ENCODE data around the gene NXN.
"Not testable (repeated sequence)": the region's sequence is repeated elsewhere in the genome, so short reads cannot be mapped to it uniquely, and the experiment has no call there.

NXN gene

DNA sequence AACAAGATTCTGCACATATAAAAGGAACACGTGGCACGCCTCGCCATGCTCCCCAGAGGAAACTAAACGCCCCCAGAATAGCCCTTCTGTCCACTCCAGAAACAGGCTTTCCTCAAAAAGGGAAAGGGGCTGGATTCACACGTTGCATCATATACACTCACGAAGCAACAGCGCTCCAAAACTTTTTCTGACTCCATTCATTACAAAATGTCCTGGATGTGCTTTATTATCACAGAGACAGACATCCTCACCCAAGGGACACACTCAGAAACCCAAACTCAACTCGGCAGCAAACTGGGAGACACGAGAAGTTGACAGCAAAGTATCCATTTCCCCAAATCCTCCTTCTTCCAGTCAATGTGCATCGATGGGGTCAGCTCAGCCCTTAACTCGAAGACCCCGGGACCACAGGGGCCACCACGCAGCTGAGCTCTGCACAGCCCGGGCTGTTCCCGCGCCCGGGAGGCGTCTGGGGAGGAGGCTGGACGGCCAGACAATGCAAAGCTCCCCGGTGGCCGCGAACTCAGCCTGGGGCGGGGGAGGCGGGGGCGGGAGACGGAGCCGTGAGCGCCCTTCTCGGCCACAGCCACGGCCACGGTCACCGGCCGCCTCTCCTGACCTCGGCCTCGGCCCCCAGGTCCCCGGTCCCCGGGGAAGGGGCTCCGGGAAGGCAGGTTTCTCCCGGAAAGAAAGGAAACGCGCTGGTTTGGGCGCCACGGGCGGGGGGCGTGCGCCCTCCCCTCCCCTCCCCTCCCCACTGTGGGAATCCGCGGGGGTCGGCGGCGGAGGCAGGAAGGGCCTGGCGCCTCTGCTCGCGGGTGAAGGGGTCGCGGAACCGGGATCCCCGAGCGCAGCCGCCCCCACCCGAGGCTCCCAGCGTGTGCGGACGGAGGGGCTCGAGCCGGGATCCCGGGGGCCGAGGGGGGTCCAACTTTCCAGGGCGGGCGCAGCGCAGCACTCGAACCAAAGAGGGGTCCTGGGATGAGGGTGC is 1.2 kb downstream of the NXN start:
- DNase-seq, result no peak

DNA sequence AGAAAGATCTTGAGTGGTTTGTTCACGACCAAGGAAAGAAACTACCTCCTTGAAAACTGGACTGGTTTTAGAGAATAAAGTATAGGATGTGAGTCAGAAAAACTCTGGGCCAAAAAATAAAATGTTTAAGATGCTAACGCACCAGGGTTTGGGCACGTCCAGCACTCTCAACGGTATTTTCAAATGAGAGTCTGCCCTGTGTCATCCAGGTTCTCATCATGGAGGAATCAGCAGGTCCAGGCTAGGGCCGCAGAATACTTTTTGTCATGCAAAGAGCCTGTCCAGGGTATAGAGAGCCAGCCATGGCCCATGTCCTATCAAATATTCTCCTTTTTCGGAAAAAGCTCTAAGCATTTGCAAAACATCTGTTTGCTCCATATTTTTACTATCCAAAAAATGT is 2.4 kb downstream of the NXN start:
- DNase-seq, result no peak

DNA sequence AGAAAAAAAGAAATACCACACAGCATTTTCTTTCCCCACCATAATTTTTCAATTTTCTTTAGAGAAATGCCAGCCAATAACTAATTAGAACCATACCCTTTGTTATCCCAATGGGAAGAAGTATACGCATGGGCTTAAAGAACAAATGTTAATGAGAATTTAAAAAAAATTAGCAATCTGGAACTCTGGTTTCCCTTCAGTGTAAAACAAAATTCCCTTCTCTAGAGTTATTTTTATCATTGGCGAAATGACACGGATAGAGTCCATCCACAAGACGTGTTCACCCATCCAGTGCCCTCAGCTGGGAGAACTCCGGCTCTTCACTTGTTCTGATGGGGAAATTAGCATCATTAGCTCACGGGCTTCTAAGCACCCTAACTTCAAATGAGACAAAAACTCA is 3.3 kb downstream of the NXN start:
- no peak for DNase-seq

DNA sequence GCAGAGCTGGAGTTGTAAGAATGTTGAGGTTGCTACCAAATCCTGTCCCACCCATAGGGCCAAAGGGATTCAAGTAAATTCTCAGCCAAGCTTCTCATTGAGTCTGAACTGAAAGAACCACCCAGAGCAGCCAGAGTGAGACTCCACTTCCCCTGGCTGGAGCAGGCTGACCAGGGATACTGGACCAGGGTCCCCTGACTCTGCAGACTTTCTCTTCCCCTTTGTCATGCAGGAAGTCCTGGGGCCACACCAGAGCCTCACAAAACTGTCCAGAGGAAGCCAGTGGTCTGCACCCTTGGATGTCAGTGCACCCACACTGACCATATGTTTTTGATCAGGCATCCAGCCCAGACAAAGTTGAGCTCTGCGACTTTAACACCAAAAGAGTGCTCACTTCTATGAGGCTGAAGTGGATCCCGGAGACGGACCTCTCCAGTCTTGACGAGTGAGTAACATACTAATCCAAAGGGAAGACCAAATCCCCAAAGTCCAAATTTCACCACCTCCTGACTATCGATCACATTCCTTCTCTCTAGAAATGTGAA is 4.1 kb downstream of the NXN start:
- no peak for DNase-seq

DNA sequence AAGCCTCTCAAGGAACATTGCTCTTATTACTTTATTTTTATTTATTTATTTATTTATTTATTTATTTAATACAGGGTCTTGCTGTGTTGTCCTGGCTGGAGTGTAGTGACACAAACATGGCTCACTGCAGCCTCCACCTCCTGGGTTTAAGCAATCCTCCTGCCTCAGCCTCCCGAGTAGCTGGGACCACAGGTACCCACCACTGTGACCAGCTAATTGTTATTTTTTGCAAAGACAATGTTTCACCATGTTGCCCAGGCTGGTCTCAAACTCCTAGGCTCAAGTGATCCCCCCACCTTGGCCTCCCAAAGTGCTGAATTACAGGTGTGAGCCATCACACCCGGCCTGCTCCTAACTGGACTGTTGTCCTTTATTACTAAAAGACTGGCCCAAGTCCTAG is 4.8 kb downstream of the NXN start:
- DNase-seq, result not testable (repeated sequence)

DNA sequence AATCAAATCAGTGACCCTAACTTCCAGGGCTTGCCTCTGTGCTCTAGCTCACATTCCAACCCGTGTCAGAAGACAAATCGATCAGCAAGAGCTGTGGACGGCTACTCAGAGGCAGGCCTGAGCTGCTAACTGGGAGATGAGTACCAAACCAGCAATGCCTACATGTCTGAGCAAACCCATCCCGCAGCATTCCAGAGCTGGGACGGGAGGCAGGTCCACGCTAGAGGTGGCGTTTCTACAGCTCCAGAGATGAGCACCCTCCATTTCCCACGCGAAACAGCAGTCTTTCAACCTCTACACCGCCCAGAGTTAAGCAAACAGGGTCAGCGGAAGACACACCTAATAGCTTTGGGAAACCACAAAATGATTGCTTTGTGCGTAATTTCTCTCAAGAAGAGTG is 6.5 kb downstream of the NXN start:
- no peak for DNase-seq

DNA sequence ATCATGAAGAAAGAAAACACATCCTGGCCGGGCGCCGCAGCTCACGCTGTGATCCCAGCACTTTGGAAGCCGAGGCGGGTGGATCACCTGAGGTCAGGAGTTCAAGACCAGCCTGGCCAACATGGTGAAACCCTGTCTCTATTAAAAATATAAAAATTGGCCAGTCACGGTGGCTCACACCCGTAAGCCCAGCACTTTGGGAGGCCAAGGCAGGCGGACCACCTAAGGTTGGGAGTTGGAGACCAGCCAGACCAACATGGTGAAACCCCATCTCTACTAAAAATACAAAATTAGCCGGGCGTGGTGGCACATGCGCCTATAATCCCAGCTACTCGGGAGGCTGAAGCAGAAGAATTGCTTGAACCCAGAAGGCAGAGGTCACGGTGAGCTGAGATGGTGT is 7.7 kb downstream of the NXN start:
- not testable (repeated sequence) for DNase-seq

DNA sequence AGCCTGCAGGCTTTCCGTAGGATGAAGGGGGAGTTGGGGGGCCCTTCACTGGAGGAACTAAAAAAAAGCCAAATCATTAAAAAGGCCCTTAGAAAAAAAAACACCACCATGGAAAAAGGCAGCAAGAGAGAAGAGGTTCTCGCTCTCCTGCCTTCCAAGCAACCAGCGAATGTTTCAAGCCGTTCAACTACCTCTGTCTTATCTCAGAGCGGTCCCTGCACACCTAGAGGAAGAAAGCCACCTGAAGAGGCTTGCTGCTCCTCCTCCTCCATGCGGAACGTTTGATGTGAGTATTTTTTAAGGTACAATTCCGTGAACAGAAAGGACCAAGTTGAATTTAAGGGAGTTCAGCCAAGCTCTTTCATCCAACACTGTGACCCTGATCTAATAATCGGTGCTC is 9.2 kb downstream of the NXN start:
- no peak for DNase-seq

DNA sequence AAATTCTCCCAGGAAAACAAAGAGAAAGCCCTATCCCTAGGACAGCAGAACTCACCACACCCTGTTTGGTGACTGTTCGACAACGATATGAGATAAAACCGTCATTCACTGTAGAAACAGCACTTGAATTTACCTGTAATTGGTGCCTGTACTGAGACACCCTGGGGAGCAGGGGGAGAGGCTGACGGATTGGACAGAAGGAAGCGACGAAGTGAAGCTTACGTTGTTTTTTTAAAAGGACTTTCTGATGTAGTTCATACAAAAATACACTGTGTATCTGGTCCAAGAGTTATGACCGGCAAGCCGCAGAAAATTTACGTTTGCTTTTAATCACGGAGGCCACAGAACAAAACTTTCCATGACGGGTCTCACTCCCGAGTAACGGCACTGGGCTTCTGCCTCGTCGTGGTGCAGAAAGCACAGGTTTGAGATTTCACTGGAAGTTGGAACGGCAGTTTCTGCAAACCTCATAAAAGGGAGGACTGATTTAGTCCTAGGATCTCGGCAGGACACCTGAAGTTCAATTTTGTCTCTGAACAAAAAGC is 9.7 kb downstream of the NXN start:
- no peak for DNase-seq

DNA sequence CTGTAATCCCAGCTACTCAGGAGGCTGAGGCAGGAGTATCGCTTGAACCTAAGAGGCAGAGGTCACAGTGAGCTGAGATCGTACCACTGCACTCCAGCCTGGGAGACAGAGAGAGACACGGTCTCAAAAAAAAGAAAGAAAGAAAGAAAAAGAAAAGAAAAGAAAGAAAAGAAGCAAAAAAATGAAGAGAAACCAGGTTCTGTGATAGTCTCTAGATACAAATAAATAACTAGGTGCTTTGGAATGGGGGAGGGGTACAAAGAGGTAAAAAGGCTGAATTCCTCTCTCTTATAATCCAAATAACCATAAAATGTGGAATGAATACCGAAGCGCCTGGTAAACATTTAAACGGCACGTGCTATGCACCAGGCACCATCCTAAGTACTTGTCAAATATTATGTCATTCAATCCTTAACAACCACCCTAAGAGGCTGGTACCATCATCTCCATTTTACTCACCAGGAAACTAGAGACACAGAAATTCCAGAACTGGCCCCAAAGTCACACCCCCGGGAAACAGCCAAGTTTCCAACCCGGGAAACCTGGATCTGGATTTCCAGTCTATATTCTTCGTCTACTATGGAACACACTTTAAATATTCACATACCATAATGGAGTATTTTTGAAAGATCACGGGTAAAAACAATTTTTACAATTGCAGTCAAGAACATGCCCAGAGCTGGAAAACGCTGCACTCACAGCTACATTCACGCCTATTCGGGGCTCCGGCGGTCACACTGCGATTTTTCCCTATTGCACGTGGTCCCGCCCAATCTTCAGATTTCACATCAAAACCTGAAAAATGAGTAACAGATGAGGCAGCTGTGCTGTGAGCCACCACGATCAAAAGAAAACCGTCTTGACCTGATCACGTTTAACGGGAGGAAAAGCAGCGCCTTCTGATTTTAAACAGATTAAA is 10.5 kb downstream of the NXN start:
- DNase-seq, result peak; percentile 52

DNA sequence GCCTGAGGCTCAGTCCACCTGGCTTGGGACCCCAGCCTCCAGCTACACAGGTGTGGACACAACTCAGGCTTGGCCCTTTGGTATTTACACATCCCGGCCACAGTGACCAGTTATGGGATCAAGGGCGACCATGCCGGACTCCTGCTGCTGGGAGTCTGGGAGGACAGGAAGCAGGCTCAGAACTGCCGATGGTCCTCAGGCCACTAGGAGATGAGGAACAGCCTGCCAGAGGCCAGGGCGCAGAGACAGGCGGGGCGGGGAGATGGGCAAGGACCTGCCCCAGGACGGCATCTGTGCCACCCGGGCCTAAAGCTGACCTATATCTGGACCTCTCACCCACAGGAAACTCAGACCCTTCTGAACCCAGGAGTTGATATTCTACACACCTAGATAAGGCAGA is 12.5 kb downstream of the NXN start:
- DNase-seq, result no peak

DNA sequence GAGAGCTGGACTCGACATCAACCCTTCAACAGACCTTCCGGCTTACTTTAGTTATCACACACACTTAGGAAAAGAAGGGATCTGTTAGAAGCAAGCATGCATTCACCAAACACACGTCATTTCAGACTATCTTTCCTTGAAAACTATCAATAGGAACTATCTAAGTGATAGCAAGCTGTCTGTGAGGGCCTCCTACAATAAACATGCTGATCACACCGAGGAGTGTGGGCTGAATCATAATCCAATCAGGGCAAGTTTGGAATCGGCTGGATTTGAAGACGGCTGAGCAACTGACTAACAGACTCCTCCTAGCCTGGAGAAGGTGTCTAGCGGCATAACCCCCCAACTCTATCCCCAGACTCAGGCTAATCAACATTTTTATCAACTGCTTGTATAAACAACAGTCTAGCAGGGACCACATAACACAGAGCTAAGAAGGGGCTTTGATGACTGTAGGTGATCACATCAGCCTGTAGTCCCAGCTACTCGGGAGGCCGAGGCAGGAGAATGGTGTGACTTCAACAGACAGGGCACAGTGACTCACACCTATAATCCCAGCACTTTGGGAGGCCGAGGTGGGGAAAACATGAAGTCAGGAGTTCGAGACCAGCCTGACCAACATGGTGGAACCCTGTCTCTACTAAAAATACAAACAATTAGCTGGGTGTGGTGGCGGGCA is 14.1 kb downstream of the NXN start:
- no peak for DNase-seq

DNA sequence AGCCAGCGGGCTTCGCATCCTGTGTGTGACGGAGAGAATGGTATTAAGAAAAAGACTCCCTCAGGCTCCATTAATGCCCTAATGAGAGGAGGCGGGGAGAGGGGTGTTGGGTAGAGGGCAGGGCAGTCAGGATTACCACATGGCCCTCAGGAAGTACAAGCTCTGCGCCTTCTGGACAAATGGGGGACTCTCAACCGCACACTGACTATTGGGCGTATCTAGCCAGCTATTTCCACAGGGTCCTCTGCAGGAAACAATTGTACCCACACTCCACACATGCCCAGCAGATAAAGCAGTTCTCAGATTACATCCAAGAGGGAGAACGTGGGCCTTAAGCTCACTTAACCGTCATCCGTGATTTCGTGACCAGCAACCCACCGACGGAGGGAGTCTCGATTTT is 14.7 kb downstream of the NXN start:
- DNase-seq, result no peak

DNA sequence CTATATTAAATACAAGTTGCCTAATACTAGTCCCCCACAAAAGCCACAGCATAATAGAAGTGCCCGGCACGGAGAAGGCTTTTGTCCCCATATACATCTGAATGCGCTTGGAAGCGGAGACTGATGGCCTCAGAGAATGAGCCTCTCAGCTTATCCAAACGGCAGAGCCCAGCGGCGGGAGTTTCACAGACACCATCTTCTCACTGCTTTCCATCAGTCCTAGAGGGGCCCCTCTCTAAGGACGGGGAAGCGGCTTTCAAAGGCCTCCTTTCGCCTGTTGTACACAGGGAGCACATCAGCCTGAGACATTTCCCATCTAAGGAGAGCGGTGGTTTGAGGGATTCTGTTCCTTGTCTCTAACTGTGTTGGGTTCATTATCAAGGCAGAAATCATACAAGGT is 16.9 kb downstream of the NXN start:
- no peak for DNase-seq

DNA sequence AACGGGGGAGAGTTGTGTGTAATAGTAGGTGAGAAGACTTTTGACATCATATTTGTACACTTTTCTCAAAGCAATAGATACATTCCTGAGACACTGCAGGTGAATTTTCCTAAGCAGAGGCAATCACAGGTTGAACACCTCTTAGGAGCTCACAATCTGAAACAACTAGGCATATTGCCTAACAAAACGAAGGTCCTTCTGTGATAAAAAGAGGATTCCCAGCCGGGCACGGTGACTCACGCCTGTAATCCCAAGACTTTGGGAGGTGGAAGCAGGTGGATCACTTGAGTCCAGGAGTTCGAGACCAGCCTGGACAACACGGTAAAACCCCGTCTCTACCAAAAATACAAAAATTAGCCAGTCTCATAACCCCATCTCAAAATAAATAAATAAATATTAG is 17.4 kb downstream of the NXN start:
- DNase-seq, result no peak

DNA sequence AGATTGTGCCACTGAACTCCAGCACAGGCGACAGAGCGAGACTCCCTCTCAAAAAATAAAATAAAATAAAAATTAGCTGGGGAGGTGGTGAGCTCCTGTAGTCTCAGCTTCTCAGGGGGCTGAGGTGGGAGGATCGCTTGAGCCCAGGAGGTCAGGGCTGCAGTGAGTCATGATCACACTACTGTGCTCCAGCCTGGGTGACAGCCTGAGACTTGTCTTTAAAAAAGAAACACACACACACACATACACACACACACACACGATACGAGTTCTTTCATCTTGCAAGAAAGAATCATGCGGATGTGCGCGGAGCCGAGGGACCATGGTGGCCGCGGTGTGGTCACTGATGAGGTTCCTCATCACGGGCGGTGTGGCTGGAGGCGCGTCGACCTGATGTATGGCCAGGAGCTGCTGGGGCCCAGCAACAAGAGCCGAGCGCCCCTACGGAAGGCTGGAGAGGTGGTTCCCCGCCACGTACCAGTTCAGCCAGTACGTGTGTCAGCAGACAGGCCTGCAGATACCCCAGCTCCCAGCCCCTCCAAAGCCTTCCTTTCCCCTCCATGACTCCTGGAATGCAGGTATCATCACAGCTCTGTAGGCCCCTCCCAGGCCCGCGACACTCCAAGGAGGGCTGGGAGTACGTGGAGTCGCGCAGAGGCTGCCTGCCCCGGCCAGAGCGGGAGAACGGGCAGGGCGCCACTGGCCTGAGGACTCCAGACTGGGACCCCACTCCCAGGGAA is 20.7 kb downstream of the NXN start:
- no peak for DNase-seq

DNA sequence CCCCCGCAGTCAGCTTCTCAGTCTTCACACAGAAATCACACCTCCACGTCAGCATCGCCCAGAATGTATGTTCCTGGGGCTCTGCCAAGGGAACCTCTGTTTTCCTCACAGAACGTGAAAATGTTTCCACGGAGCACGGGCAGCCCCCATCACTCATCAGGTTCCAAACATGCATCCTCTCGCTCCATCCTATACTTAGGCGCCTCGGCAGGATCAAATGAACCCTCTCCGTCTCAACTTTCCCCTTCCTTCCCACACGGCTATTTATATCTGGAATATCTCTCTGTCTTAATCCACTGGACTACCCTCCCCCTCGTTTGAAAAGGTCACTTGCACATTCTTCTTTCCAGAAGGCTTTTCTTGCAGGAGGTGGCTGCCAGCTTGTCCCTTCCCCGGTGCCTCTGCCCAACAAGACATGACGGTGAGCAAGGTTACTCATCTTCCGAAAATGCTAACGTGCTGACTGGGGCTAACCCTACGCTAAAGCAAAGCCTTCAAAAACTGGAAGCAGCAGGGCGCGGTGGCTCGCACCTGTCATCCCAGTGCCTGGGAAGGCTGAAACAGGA is 21.6 kb downstream of the NXN start:
- no peak for DNase-seq

DNA sequence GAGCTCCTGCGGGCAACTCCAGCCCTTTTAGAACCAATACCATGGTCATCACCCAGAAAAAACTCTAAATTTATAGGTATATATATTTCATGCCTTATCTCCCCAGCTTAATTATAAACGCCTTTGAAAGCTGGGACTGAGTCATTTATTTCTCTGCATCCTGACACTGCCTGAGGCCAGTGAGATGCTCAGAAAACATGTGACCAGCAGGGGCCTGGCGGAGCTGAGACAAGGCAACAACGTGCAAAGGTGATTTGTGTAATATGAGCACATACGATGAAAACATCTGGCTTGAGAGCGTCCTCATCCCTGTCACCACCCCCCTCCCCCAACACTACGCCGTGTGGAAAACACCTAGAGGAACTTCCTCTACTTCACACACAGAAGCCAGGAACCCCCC is 22.7 kb downstream of the NXN start:
- no peak for DNase-seq

DNA sequence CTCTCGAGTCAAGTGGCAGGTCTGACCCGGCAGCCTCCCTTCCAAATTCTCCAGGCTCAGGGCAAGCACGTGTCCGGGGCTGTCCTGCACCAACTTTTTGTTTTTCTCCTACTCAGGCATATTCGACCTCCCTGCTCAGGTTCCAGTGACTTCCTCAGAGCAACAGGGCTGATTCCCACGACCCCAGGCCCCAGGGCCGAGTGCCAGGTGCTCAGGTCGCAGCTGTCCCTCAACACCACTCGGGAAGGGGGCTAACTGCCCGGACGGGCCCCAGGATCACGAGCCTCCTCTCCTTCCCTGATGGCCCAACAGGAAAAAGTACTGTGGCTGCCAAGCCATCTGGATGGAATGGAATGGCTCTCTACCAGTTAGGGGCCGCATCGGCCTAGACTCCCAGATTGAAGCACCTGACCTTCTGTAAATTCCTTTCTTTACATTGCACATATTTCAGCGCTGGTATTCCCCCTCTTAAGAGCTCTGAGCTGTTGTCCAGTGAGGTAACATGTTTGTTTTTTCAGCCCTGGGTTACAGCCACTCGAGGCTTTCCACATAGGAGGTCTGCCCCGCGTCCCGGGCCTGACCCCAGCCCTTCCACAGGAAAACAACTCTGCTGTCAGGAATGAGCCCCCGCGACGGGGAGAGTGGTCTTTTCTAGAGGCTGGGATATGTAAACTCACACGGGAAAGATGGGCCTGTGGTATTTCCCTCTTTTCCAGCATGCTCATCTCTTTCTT is 25.0 kb downstream of the NXN start:
- DNase-seq, result no peak

DNA sequence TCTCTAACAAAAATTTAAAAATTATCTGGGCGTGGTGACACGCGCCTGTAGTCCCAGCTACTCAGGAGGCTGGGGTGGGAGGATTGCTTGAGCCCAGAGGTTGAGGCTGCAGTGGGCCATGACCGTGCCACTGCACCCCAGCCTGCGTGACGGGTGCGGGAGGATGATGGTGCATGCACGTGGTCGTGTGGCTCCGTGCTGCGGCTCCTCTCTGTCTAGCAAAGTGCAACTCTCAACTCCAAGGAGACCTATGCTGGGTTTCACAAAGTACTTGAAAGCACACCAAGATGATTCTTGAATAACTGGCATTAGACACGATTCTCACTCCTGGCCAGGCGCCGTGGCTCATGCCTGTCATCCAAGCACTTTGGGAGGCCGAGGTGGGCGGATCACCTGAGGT is 25.8 kb downstream of the NXN start:
- DNase-seq, result no peak

DNA sequence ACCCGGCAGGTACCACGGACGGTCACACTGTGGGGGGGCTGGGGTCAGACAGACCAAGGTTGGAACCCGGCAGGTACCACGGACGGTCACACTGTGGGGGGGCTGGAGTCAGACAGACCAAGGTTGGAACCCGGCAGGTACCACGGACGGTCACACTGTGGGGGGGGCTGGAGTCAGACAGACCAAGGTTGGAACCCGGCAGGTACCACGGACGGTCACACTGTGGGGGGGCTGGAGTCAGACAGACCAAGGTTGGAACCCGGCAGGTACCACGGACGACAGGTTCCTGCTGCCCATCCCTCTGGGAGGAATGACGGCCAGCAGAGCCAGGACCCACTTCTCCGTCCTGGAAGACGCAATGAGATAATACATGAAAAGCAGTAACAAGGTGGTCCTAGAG is 27.0 kb downstream of the NXN start:
- not testable (repeated sequence) for DNase-seq

All from amniotic stem cell (primary cell).